ENCODE measurements around the gene MEOX1. TPM values are rescaled to one million over a fixed set of nuclear protein-coding genes. Genes with fewer than 3 reads are reported as not detected.

The MEOX1 gene
- total and polyA plus RNA-seq, 2 of the 8 experiments (the other 6 are each of a cell fraction or from before 2014, with no cell fraction given) = not detected

DNA sequence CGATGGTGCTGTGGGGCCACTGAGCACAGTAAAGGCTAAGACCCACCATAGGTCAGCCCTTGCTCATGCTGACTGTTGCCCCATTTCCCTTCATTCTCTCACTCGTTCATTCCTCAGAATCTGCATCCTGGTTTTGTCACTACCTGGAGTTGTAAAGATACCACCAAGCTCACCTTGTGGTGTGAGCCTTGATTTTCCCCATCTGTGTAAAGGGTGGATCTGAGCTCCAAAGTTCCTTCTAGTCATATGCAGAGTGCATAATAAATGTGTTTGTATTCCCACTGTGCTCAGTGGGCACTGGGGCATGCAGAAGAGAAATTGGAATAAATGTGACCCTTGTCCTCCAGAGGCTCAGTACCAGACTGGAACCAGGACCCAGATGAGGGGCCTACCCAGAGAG, 35.2 kb upstream of the MEOX1 start:
- TF ChIP-seq KDM1A (IDR thresholded peaks at IDR 0.05; ENCODE audit: borderline replicate concordance, low read length) (peak; percentile 70; the same call in 1 of the 2 replicates), NRF1 (IDR thresholded peaks at IDR 0.05; ENCODE audit: low read depth, low read length) (no peak)
- H3K4ac ChIP-seq (replicated peaks; ENCODE audit: insufficient read length, low read depth, low read length) = no peak overlapping the region
- H3K18ac ChIP-seq (ENCODE audit: extremely low read depth, low read length) = no peak overlapping the region
- H3K79me1 ChIP-seq (ENCODE audit: low read depth, low read length) = no peaks in the 10 kb centered on the region
- ChIA-PET POLR2A (ENCODE audit: partially characterized antibody) (interaction anchor here (1.5 to 2.3 kb wide), 2 partner anchors 59 to 63 kb away, joined by 7 to 8 read pairs; partner anchors contain the start of gene SOST), CTCF (ENCODE audit: partially characterized antibody) (interaction anchor here (0.8 to 23.7 kb wide), 5 partner anchors 10 to 183 kb away, joined by 3 to 969 read pairs (median 69); partner anchors contain the start of gene SOST)
- no peak overlapping the region for H2BK12ac ChIP-seq (ENCODE audit: low read depth, low read length)
- H3K27ac ChIP-seq (ENCODE audit: low read depth, low read length) = no peak overlapping the region
- no peak overlapping the region for H4K5ac ChIP-seq (ENCODE audit: insufficient read length, low read depth, low read length)
- H2BK5ac ChIP-seq (ENCODE audit: low read depth, low read length) = no peak overlapping the region
- no peaks in the 10 kb centered on the region for H3K23me2 ChIP-seq (ENCODE audit: low read depth, low read length)
- no peaks in the 10 kb centered on the region for H3K9me3 ChIP-seq (ENCODE audit: insufficient read depth in 2 of 2, low read depth in 1 of 2, low read length in 1 of 2)
- no peak overlapping the region for H3K56ac ChIP-seq (replicated peaks; ENCODE audit: insufficient read length, low read depth, low read length)
- peaks cover 3 to 10% (median 4%) of the 10 kb centered on the region in 4 experiments; a peak in 5 of 7 replicates for H3K4me1 ChIP-seq (replicated peaks in 1 of 4; ENCODE audit: control insufficient read depth in 3 of 4, insufficient read depth in 4 of 4, low read length in 3 of 4)
- no peak overlapping the region for H2AK5ac ChIP-seq (ENCODE audit: low read depth, low read length)
- no peaks in the 10 kb centered on the region for H3K36me3 ChIP-seq (ENCODE audit: control insufficient read depth in 2 of 4, insufficient read depth in 4 of 4, low read length in 3 of 4)
- no peaks in the 10 kb centered on the region for H3K79me2 ChIP-seq (ENCODE audit: control insufficient read depth in 1 of 2, insufficient read depth in 2 of 2, low read length in 2 of 2)
- no peak overlapping the region for H4K91ac ChIP-seq (replicated peaks; ENCODE audit: insufficient read length, low read length)
- H3K14ac ChIP-seq (ENCODE audit: insufficient read length) = no peak overlapping the region
- no peak for FAIRE-seq
- DNase-seq (ENCODE audit: low read depth in 1 of 2, low spot score in 2 of 2) = no peak
- no peak overlapping the region for H3K4me2 ChIP-seq (ENCODE audit: insufficient read depth in 1 of 2, low read depth in 2 of 2, low read length in 2 of 2)
- H3K9ac ChIP-seq (replicated peaks in 1 of 4; ENCODE audit: extremely low read depth in 1 of 4, low read depth in 3 of 4, low read length in 3 of 4) = no peak overlapping the region
- no peak overlapping the region for H2BK120ac ChIP-seq (replicated peaks; ENCODE audit: low read depth, low read length)
- H3K23ac ChIP-seq (ENCODE audit: insufficient read length) = no peak overlapping the region
- no peak overlapping the region for H2AFZ ChIP-seq (ENCODE audit: low read length)
- 0 out of 2 replicates have a peak overlapping the region, but pooled peaks have one; percentile 9 for H4K8ac ChIP-seq (ENCODE audit: extremely low read depth, insufficient read depth, low read length)
- H2BK15ac ChIP-seq (ENCODE audit: low read length) = 0 out of 2 replicates have a peak overlapping the region, but pooled peaks have one; percentile 9
- no peak overlapping the region for H3K4me3 ChIP-seq (ENCODE audit: extremely low read depth in 1 of 4, insufficient read depth in 2 of 4, low read depth in 3 of 4, low read length in 4 of 4)
- H3K27me3 ChIP-seq (replicated peaks in 1 of 4; ENCODE audit: control insufficient read depth in 3 of 4, extremely low read depth in 1 of 4, insufficient read depth in 3 of 4, low read length in 3 of 4) = no peaks in the 10 kb centered on the region
- H4K20me1 ChIP-seq (replicated peaks in 1 of 2; ENCODE audit: control insufficient read depth in 1 of 2, insufficient read depth in 2 of 2, low read length in 2 of 2) = no peaks in the 10 kb centered on the region
- WGBS, 2 experiments (ENCODE audit: extremely low coverage in 1 of 2, insufficient coverage in 1 of 2, insufficient read length in 1 of 2, insufficient replicate concordance in 2 of 2, low coverage in 1 of 2, low lambda C conversion rate in 2 of 2, missing lambda C conversion rate in 1 of 2) = 63% methylated on average over 1 of the region's 2 CpGs; no CpG with 5 or more reads in 1 of the 2 experiments
- H2BK20ac ChIP-seq (ENCODE audit: low read length) = 0 out of 2 replicates have a peak overlapping the region, but pooled peaks have one; percentile 3
